GM12892 (cell line): ENCODE data around the gene MYH9.

Experiments
- POLR2AphosphoS5 ChIP-seq: IDR thresholded peaks from 2 replicates; pipeline ENCODE4 v1.6.1; 2011; ENCODE audit warnings: low read depth, low read length, control low read depth
- TAF1 ChIP-seq: IDR thresholded peaks from 2 replicates; pipeline ENCODE4 v1.6.1; 2011; ENCODE audit warnings: low read depth, mild to moderate bottlenecking, control low read depth, low read length, borderline replicate concordance

DNA sequence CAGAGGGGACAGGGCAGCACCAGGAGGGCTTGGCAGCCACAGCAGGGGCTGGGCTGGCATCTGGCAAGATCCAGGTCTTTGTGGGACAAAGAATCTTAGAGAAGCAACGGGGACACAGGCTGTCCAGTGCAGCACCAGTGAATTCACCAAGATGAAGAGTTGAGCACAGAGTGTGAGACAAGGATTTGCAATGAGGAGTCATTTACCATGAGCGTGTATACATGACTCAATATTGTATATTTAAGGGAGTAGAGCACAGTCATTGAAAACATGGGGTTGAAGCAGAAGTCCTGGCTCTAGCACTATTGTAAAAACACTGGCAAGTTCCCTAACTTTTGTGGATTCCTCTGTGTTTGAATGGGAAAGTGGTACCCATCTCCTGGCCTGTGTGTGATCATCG is 131.3 kb downstream of the MYH9 start:
- TF ChIP-seq POLR2AphosphoS5 (no peak), TAF1 (no peak)
